Pancreas (tissue), 10 donors: ENCODE results near the gene SLC41A1. TPM values are rescaled to one million over a fixed set of nuclear protein-coding genes. Genes with fewer than 3 reads are reported as not detected.

ENCODE experiments used
- ATAC-seq, 4 donors: fragments of 200-7000 bp; cut with Tn5 transposase; one replicate each; pipeline versions ENCODE4 v1.8.0 to v1.9.1; 2020; ENCODE audit warnings: mild to moderate bottlenecking in 4 of 4, moderate library complexity in 4 of 4
- DNase-seq, 6 donors: peaks; one replicate each; pipeline ENCODE4 v3.0.0-alpha.2; 2020
- FAIRE-seq: peaks from 2 replicates; lab custom pipeline; 2012; peaks lifted over from hg19 to GRCh38; lab: Jason Lieb, UNC
- H3K27ac ChIP-seq, 4 donors: fragments of 200-600 bp; sonication (generic); 1 replicate in 3 of 4; 2 replicates in 1 of 4; pipeline versions ENCODE4 v1.5.0 to v1.8.0; 2020
- H3K27me3 ChIP-seq, 4 donors: fragments of 200-600 bp; one replicate each; pipeline ENCODE4 v1.8.0; 2021
- H3K36me3 ChIP-seq, 3 donors: fragments of 200-600 bp; sonication (generic) in 1 of 3; one replicate each; pipeline versions ENCODE4 v1.5.0 to v1.8.0; 2020 to 2021
- H3K4me1 ChIP-seq, 3 donors: fragments of 200-600 bp; one replicate each; pipeline ENCODE4 v1.8.0; 2021
- H3K4me3 ChIP-seq, 4 donors: fragments of 200-600 bp; sonication (generic) in 2 of 4; one replicate each; pipeline versions ENCODE4 v1.5.0 to v1.8.0; 2020 to 2021
- H3K9me3 ChIP-seq, 4 donors: fragments of 200-600 bp; one replicate each; pipeline ENCODE4 v1.8.0; 2021
- CTCF ChIP-seq, 4 donors: fragments of 200-600 bp; sonication (generic) in 3 of 4; IDR thresholded peaks; one replicate each; pipeline versions ENCODE4 v1.5.0 to v1.8.0; 2021; ENCODE audit warnings: antibody characterized with exemption in 4 of 4
- WGBS, 2 donors: extraction: QIAGEN DNeasy Blood & Tissue Kit; methylation state at CpG; one replicate each; pipeline ENCODE4 v1.1.7; 2013; 5-methylcytosine and 5-hydroxymethylcytosine counted together
- intact Hi-C, 3 donors: fragments of 100-400 bp; cut with DNase I; formaldehyde crosslinking; loops; one replicate each; pipeline versions ENCODE4 v1.11.1 to v1.14.2; 2022
- polyA plus RNA-seq, 2 donors: library from polyadenylated mRNA; stranded (reverse); fragments of 200-250 nt; gene quantifications; one replicate each; pipeline ENCODE4 v1.2.3, GENCODE V29; 2013
- total RNA-seq, 6 donors: library from RNA; stranded (reverse); fragmentation: NEBNext Ultra II Directional in 4 of 6; extraction: Animal tissue kit (Norgen Biotek cat#: 25700) in 4 of 6; gene quantifications; one replicate each; pipeline versions ENCODE4 v1.2.1 to v1.2.4, GENCODE V29; 2021 to 2023
- donor health status: healthy with polysubstance abuse.
- donor health status: DM: no; HTN: no; CAD: no; lungs with moderate emphysema.
- donor health status: DM: no; HTN: no; CAD: no.
- donor health status: control.
- donor health status: control.
- donor health status: Bipolar disorder and iron deficiency.
- donor health status: DM: yes; HTN: yes; CAD: no.
- donor health status: DM: no; HTN: no; CAD: no.
- donor health status: DM: no; HTN: no; CAD: no.
- donor health status: DM: yes; HTN: yes; CAD: no.

Gene SLC41A1
- total and polyA plus RNA-seq, 8 donors: 20.7 to 57.7 (median 36.8) TPM

- intact Hi-C loops: no loop called here
- TF ChIP-seq CTCF (IDR thresholded peaks at IDR 0.05): no peak
- Histone ChIP-seq H3K4me1 (no peaks in the 10 kb centered on the region), H3K4me3 (no peak overlapping the region), H3K9me3 (no peaks in the 10 kb centered on the region), H3K36me3 (no peaks in the 10 kb centered on the region), H3K27ac (no peak overlapping the region), H3K27me3 (no peaks in the 10 kb centered on the region)
- DNase-seq (no peak), ATAC-seq (no peak), FAIRE-seq (no peak)
- WGBS, 2 donors: 68 to 70% methylated on average over 4 of the region's 4 CpGs
Observed at GRCh38 chr1:205782627-205783432, 30.2 kb downstream of the SLC41A1 start.

- Histone ChIP-seq H3K27me3 (no peaks in the 10 kb centered on the region), H3K36me3 (no peaks in the 10 kb centered on the region), H3K9me3 (no peaks in the 10 kb centered on the region), H3K4me3 (no peak overlapping the region), H3K4me1 (peaks cover 0 to 3% (median 0%) of the 10 kb centered on the region in 3 donors), H3K27ac (no peak overlapping the region)
- TF ChIP-seq CTCF (IDR thresholded peaks at IDR 0.05): no peak
- FAIRE-seq (no peak), ATAC-seq (no peak), DNase-seq (no peak)
- intact Hi-C loops: no loop called here
- WGBS, 2 donors: 90 to 91% methylated on average over 5 of the region's 5 CpGs
Observed at GRCh38 chr1:205780335-205780734, 32.7 kb downstream of the SLC41A1 start.

GRCh38 chr1:205777994-205778393, 35.0 kb downstream of the SLC41A1 start:
- Histone ChIP-seq H3K4me3 (no peak overlapping the region), H3K27ac (no peak overlapping the region), H3K27me3 (no peaks in the 10 kb centered on the region), H3K9me3 (no peaks in the 10 kb centered on the region), H3K4me1 (peaks cover 0 to 3% (median 0%) of the 10 kb centered on the region in 3 donors), H3K36me3 (no peaks in the 10 kb centered on the region)
- DNase-seq: no peak
- no peak for FAIRE-seq
- no peak for ATAC-seq
- WGBS, 2 donors: 63 to 70% methylated on average over 2 of the region's 2 CpGs
- TF ChIP-seq CTCF (IDR thresholded peaks at IDR 0.05): no peak
- intact Hi-C loops: no loop called here

- intact Hi-C loops: no loop called here
- H3K27me3 ChIP-seq: no peaks in the 10 kb centered on the region
- FAIRE-seq (no peak), DNase-seq (no peak), ATAC-seq (peak; percentile 3 to 39 (median 20))
- H3K27ac ChIP-seq: no peak overlapping the region
- H3K4me3 ChIP-seq: peak overlapping the region in 2 of 4 donors; percentile 72 to 81
- H3K36me3 ChIP-seq: no peaks in the 10 kb centered on the region
- no peak for TF ChIP-seq CTCF (IDR thresholded peaks at IDR 0.05)
- peaks cover 0 to 3% (median 0%) of the 10 kb centered on the region in 3 donors for H3K4me1 ChIP-seq
- H3K9me3 ChIP-seq: no peaks in the 10 kb centered on the region
Observed at GRCh38 chr1:205775717-205776056, 37.3 kb downstream of the SLC41A1 start.
